Stimulated activated CD4-positive, alpha-beta T cell treated with anti-CD3 and anti-CD28 coated beads, Interleukin-4, amount 100 ng/mL, for 1 hour (primary cell): ENCODE measurements around the gene HCK.
A peak's percentile ranks its signal among the peaks of the same experiment; 100 is the strongest.
"Not testable (repeated sequence)": the region's sequence is repeated elsewhere in the genome, so short reads cannot be mapped to it uniquely, and the experiment has no call there.

Experiments used
- DNase-seq: peaks from one replicate; pipeline ENCODE4 v3.0.0-alpha.2; 2020

The HCK gene

GRCh38 chr20:32029561-32029960 is 22.5 kb upstream of the HCK start:
- DNase-seq: no peak

- DNase-seq: peak; percentile 60
Observed at GRCh38 chr20:32031007-32031958, 20.8 kb upstream of the HCK start.

GRCh38 chr20:32033316-32033715 is 18.7 kb upstream of the HCK start:
- no peak for DNase-seq

- DNase-seq: not testable (repeated sequence)
Observed at GRCh38 chr20:32033721-32034120, 18.3 kb upstream of the HCK start.

DNA sequence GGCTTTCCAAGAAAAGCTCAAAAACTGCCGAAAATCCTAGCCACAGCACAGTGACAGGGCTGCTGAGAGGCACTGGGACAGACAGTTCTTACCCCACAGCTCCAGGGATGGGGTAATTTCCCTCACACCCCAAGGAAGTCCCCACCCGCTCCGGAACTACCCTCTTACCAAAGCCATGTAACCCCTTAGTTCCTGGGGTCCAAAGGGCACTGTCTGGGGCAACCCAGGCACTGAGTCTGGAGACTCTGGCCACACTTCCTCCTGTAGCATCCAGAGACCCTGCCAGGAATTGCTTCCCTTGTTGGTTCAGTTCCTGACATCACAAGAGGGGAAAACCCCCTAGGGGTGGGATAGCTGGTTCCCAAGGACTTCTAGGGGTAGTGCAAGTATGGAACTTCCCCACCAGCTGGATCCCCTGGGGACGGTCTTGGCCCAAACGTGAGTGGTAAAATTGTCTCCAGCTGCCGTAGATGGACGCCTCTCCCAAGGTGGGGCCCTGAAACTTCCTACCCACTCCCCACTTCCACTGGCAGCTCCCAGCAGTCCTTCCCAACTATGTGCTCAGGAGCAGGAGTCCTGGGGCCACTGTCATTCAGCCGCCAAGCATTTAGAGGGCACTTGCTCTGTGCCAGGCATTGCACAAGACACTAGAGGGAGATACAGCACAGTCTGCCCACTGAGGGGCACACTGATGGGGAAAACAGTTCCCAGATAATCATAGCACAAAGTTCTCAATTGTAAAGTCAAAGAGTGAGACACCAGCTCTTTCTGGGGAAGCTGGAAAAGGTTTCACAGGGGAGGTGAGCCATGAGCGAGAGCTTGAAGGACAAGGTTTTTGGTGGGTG is 17.2 kb upstream of the HCK start:
- no peak for DNase-seq

DNA sequence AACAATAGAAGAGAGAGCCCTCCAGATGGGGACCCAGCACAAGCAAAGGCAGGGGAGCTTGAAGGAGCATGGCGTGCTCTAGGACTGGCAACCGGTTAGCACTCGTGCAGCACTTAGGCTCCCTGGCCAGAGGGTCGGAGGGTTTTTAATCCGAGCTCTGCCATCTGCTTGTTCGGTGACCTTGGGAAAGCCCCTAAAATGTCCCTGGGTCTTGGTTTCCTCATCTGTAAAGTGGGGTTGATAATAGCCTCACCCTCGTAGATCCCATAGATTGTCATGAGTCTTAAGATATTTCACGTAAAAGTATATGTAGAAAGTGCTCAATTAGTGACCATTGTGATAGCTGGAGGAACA is 16.6 kb upstream of the HCK start:
- DNase-seq: no peak

DNA sequence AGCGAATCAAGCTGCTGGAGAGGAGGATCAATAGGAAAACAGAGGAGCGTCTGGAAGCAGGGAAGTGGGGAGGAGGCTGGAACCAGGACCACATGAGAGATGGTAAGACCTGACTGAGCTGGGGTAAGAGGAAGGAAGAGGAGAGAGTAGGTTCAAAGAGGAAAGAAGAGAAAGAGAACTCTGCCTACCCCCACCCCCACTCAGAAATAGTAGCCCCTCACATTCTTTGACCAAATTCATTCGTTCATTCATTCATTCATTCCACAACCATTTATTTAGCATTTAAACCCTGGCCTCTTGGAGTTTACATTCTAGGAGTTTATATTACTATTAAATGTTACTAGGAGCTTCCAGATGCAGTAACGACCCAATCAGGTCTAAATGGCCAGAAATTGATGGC is 15.8 kb upstream of the HCK start:
- DNase-seq: no peak

DNA sequence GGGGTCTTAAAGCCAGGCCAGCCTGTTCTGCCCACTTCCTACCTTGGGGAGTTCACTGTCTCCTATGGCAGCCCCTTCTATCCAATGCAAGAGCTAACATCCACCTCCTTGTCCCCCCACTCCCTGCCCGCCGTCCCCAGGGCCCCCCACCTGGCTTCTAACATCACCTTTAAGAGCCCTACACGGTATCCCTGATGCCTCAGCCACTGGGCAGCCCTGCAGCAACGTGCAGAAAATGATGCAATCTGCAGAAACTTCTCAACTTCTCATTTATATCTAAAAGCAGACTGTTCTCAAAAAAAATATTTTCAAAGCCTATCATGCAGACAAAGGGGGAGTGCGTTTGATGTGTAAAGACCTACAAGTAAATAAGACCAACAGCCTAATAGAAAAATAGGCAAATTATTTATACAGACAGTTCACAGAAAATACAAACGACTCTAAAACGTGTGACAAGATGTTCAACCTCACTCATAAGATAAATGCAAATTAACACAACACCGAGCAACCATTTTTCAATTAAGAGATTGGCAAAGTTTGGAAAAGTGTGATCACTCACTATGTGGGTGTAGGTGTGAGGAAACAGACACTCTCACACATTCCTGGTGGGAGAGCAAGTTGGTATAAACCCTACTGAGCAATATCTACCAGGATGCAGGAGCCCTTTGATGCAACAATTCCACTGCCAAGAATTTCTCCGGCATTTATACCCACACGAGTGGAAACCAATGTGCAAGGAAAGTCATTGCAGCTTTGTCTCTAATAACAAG is 15.1 kb upstream of the HCK start:
- DNase-seq: no peak

- no peak for DNase-seq
Observed at GRCh38 chr20:32037929-32038328, 14.1 kb upstream of the HCK start.

- no peak for DNase-seq
Observed at GRCh38 chr20:32040142-32040953, 11.7 kb upstream of the HCK start.

DNA sequence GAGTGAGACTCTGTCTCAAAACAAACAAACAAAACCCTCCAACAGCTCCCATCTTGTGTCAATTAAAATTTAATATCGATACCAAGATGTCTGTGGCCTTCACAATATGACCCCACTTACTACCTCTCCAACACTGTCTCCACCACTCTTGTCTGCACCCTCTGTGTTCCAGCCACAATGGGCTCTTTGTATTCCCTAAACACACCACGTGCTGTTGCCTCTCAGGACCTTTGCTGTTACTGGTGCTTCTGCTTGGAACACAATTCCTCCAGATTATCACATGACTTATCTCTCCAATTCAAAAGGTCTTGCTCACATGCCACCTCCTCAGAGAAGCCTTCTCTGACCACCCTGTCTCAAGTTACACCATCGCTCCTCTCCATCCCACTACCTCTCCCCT is 6.0 kb upstream of the HCK start:
- no peak for DNase-seq

- no peak for DNase-seq
Observed at GRCh38 chr20:32050324-32050841, 1.7 kb upstream of the HCK start.

DNA sequence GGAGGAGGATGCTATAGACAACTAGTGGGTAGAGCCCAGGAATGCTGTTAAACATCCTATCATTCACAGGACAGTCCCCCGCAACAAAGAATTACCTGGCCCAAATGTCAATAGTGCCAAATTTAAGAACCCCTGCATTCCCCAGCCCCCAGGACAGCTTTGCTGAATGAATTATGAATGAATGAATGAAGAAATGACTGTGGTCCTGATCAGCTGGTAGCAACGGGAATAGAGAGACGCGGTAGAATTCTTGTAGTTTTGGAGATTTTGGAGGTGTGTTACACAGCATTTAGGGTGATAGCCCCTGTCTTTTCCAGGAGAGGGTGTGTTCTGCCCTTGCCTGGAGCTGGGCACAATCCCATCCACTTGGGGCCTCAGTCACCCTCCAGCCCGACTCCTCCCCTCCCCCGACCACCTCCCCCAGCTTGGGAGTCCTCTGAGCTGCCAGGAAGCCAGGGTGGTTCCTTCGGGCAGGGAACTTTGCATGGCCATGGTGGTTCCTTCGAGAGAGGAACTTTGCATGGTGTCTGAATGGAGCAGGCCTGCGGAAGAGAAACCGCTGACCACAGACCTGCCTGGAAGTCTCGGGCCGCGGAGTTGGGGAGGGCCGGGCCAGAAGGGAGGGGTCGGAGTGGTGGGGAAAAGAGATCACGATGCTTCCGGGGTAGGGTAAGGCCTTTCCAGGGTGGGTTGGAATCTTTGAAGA is 1.0 kb upstream of the HCK start:
- DNase-seq: no peak

DNA sequence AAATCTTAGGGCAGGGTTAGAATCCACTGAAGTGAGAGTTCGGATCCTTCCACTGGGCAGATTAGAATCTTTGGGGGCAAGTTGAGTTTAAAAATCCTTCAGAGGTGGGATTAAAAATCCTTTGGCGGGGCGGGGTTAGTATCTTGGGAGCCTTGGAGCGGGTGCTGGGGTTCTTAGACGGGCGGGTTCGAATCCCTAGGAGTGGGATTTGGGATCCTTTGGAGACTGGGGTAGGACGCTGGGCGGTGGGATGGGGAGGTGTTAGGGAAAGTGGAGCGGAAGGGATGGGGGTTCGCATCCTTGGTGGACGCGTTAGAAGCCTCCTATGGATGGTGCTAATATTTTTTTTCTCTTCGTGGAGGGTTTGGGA is 337 bp upstream of the HCK start:
- no peak for DNase-seq

DNA sequence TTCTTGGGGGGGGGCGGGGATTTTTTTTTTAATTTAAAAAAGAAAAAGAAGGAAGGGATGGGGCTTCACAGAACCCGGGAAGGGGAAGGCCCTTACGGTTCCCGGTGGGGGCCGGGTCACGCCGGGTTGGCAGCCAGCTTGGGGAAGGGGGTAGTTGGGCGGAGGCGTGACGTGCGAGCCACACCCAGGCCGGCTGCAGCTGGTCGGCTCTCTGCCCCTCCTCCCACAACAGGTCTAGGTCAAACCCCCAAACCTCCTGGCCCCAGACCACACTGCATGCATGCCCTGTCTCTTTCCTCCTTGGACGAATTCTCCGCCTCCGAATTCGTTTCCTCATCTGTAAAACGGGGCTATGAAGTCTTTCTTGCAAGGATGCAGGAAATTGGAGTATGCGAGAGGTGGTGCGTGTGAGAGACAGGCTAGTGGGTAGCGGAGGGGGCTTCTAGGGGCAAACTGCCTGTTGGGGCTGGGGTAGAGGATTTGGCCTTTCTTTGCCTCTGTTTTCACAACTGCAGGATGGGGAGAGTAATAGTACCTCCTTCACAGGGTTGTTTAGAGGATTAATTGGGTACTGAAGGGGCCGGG is 828 bp downstream of the HCK start:
- no peak for DNase-seq

DNA sequence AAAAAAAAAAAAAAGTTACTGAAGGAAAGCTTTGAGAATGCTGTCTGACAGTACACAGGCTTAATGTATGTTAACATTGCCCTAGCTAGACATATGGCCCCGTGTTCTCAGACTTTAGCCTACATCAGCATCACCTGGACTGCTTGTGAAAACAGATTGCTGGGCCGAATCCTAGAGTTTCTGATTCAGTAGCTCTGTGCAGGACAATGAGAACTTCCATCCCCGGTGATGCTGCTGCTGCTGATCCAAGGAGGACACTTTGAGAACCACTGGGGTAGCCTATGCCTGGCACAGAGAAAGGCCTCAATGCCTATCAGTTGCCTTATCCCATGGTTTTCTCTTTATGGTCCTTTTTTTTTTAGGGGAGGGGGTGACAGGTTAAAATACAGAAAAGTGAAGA is 1.6 kb downstream of the HCK start:
- no peak for DNase-seq

DNA sequence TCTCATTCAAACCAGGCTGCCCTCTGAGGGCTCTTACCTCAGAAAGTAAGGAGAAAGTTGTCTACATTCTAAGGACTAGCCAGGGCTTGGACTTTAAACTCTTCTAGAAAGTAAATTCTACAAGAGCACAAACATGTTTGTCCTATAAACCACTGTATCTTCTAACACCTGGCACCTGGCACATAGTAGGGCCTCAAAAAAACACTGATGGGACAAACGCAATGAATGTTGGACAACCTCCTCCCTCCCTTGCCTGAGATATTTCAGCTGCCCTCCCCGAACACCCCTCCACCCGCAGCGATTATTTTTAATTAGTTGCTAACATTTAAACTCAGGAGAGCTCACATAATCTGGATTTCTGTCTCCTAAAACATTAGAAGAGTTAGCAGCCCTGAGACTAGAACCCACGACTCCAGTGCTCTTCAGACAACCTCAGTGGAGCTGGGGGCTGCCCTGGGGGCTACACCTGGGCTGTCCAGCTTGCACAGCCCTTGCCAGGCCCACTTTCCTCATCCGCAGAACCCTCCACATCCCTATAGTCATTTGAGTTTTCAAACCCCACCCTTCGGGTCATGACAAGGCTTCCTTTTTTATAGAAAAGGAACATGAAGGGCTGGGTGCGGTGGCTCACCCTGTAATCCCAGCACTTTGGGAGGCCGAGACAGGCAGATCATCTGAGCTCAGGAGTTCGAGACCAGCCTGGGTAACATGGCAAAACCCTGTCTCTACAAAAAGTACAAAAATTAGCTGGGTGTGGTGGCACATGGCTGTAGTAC is 4.9 kb downstream of the HCK start:
- DNase-seq: no peak

DNA sequence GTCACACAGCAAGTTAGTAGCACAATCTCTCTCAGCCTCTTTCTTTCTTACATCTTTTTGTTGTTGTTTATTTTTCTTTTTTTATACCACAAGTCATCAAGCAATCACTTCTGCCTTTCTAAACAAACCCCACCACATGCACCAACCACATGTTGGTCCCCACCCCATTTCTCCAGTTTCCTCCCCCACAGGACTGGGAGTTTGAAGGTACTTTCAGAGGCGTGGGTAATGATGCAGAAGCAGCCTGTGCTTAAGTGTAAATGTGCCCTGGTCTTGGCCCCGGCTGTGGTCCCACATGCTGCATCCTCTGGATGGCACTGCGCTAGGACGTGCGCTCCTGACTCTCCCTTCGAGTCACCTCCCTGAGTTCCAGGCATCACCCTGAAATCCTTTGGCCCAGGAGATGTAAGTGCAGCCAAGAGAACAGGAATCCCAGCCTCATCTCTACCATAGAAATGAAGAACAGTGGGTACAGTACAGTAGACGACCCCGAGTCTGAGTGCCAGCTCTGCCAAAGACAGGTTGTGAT is 5.7 kb downstream of the HCK start:
- no peak for DNase-seq

DNA sequence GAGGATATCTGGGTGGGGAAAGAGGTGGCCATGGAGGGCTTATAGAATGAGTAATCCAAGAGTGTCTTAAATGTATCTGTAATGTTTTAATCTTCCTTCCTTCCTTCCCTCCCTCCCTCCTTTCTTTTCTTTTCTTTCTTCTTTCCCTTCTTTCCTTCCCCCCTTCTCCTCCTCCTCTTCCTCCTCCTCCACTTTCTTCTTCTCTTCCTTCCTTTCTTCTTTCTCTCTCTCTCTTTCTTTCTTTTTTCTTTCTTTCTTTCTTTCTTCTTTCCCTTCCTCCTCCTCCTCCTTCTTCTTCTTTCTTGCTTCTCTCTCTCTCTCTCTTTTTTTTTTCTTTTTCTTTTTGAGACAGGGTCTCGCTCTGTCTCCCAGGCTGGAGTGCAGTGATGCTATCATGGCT is 7.1 kb downstream of the HCK start:
- no peak for DNase-seq

- no peak for DNase-seq
Observed at GRCh38 chr20:32062776-32063170, 10.7 kb downstream of the HCK start.
